Mucosa of gallbladder (tissue), 1 donor: ENCODE results near the gene CETP. TPM values are rescaled to one million over a fixed set of nuclear protein-coding genes. Genes with fewer than 3 reads are reported as not detected.
"Not testable (repeated sequence)": the region's sequence is repeated elsewhere in the genome, so short reads cannot be mapped to it uniquely, and the experiment has no call there.

ENCODE experiments used
- DNase-seq: peaks from one replicate; pipeline ENCODE4 v3.0.0-alpha.2; 2020; ENCODE audit warnings: low spot score
- total RNA-seq: library from RNA; stranded (reverse); gene quantifications from one replicate; pipeline ENCODE4 v1.2.1, GENCODE V29; 2021
- donor health status: DM: no; HTN: no; CAD: no.

CETP gene
- total RNA-seq, 1 donor from 2014 or later: 0.26 TPM

- DNase-seq: not testable (repeated sequence)
Observed at GRCh38 chr16:56934599-56935145, 27.1 kb upstream of the CETP start.

GRCh38 chr16:56935201-56935600 is 26.5 kb upstream of the CETP start:
- no peak for DNase-seq

- no peak for DNase-seq
Observed at GRCh38 chr16:56936491-56936890, 25.3 kb upstream of the CETP start.

GRCh38 chr16:56936950-56937349 is 24.8 kb upstream of the CETP start:
- DNase-seq: no peak

- no peak for DNase-seq
Observed at GRCh38 chr16:56938664-56939513, 22.9 kb upstream of the CETP start.

GRCh38 chr16:56939801-56940200 is 21.9 kb upstream of the CETP start:
- DNase-seq: no peak

GRCh38 chr16:56941092-56941491 is 20.7 kb upstream of the CETP start:
- no peak for DNase-seq

- no peak for DNase-seq
Observed at GRCh38 chr16:56941856-56942331, 19.9 kb upstream of the CETP start.

GRCh38 chr16:56943761-56944375 is 17.9 kb upstream of the CETP start:
- DNase-seq: no peak

GRCh38 chr16:56944954-56945839 is 16.6 kb upstream of the CETP start:
- no peak for DNase-seq

- no peak for DNase-seq
Observed at GRCh38 chr16:56945847-56946527, 15.8 kb upstream of the CETP start.

GRCh38 chr16:56946767-56947603 is 14.8 kb upstream of the CETP start:
- DNase-seq: no peak

GRCh38 chr16:56947604-56947995 is 14.2 kb upstream of the CETP start:
- no peak for DNase-seq

- no peak for DNase-seq
Observed at GRCh38 chr16:56948234-56948633, 13.5 kb upstream of the CETP start.

- DNase-seq: no peak
Observed at GRCh38 chr16:56950051-56950450, 11.7 kb upstream of the CETP start.

GRCh38 chr16:56950455-56950854 is 11.3 kb upstream of the CETP start:
- no peak for DNase-seq

- DNase-seq: no peak
Observed at GRCh38 chr16:56950881-56951771, 10.6 kb upstream of the CETP start.

- DNase-seq: no peak
Observed at GRCh38 chr16:56953006-56953405, 8.7 kb upstream of the CETP start.

- no peak for DNase-seq
Observed at GRCh38 chr16:56956076-56956475, 5.7 kb upstream of the CETP start.
